Astrocyte (in vitro differentiated cells and primary cell): ENCODE results near the gene SLC16A7.

ENCODE experiments used
- CTCF ChIP-seq: IDR thresholded peaks from 2 replicates; pipeline ENCODE4 v1.5.1; 2011; ENCODE audit warnings: low read depth, mild to moderate bottlenecking, inconsistent platforms, low read length, moderate library complexity; ENCODE audit not compliant: insufficient read depth
- EZH2 ChIP-seq: IDR thresholded peaks from 2 replicates; pipeline ENCODE4 v1.6.1; 2012; ENCODE audit warnings: mild to moderate bottlenecking, low read length, inconsistent platforms; ENCODE audit not compliant: insufficient read depth

GRCh38 chr12:59593761-59594160 is 2.1 kb upstream of the SLC16A7 start:
- TF ChIP-seq EZH2 = no peak
- no peak for TF ChIP-seq CTCF
